SK-N-DZ (cell line): ENCODE measurements around the gene CAMK4.

Experiments
- DNase-seq: peaks from one replicate; pipeline ENCODE4 v3.0.0-alpha.2; 2015; ENCODE audit warnings: low spot score

CAMK4 gene

DNA sequence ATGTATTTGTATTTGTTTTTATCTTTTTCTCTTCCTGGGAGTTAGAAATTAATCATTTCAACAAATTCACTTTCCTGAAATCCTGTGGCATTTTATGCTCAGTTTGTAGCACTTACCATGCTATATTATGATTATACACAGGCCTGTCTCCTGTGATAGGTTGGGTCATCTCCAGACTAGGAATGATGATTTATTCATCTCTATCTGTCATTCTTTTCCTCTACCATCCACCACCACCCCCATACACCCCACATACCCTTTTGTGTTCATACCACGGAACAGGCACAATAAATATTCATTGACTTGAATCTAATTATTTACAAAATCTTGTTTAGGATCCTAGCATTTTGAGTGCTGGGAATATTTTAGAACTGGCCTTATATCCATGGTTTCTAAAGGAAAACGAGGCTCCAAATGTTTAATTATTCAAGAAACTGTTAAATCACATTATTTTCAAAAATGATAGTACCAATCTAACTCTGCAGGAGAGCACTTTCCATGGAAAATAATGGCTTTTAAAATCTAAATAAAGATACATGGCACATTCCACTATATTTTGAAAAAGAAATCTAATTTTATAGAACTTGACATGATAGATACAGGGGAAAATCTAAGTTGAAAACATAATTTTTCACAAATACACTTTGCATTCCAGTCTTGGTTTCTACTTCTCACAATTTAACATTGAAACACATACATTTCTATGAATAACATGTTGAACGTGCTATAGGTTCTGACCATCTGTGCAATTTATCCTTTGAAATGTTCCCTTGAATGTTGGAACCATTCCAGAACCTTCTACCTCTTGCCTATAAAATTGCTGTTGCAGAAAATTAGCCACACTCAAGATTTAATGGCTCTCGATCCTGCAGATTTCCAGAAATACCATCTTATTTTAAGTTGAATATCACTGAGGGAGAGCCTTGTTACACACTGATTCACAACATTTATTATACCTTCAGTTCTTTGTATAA lies 198.8 kb downstream of the CAMK4 start:
- DNase-seq, result no peak

DNA sequence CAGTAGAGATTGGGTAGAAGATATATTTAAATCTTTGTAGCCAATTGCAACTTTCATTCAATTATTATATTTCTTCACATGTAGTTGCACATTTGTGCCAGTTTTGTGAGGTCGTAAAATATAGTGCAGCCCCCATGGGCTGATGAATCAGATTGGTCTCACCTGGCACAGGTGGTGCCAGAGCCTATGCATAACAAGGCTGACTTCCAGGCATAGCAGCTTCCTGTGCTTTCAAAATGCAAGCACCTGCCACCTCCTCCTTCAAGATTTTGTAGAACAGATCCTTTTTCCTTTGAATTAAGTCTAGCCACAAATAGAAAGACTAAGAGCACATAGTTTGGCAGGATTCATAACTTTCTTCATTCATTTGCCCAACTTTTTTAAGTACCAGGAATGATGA lies 201.0 kb downstream of the CAMK4 start:
- DNase-seq, result no peak

DNA sequence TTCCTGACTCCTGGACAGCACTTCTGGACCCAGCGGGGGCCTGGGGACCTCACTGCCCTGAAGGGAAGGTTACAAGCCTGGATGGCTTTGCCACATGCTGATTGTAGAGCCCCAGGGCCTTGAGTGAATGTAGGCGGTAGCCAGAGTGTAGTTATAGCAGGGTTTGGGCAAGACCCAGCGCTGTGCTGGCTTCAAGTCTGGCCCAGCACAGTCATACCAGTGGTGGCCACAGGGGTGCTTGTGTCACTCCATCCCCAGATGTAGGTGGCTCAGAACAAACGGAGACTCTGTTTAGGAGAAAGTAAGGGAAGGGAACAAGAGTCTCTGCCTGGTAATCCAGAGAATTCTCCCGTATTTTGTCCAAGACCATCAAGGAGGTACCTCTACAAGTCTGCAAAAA lies 203.6 kb downstream of the CAMK4 start:
- no peak for DNase-seq

DNA sequence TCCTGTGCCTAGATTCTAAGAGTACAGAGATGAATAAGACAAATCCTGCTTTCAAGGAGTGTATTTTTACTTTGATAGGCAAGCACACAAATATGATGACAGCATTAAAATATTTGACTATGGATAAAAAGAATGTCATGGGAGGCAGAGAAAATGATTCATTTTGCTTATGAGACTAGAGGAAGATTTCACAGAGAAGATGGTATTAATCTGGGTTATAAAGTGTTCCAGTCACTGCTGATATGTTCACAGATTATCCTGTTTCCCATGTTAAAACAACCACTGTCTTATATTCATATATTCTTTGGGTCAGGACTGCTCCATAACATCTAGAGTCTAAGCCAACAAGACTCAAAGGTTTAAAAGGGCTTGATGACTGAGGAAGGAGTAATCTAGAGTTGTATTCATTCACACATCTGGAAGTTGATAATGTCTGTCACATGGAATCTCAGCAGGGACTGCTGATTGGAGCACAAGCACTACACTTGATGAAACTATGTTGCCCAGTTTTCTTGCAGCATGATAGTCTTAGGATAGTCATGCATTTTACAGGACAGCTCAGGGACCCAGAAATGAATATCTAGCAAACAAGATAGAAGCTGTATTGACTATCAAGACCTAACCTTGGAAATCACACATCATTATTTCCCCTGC lies 208.8 kb downstream of the CAMK4 start:
- DNase-seq, result no peak

DNA sequence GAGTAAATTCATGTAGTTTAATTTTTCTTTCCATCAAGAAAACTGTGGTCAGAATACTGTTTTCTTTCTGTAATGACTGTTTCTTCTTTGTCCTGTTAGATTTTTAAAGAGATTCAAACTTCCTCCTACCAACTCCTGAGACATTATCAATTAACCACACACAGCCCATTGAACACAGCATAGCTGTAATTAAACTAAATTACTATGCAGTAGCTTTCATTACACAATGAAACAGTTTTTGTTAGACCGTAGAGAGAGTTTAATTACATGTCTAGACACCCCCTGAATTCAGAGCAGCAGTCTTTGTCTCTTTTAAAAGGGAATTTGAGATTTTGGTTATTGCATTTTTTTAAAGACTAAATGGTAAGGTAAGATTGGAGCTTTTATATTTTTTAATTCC lies 210.6 kb downstream of the CAMK4 start:
- no peak for DNase-seq

DNA sequence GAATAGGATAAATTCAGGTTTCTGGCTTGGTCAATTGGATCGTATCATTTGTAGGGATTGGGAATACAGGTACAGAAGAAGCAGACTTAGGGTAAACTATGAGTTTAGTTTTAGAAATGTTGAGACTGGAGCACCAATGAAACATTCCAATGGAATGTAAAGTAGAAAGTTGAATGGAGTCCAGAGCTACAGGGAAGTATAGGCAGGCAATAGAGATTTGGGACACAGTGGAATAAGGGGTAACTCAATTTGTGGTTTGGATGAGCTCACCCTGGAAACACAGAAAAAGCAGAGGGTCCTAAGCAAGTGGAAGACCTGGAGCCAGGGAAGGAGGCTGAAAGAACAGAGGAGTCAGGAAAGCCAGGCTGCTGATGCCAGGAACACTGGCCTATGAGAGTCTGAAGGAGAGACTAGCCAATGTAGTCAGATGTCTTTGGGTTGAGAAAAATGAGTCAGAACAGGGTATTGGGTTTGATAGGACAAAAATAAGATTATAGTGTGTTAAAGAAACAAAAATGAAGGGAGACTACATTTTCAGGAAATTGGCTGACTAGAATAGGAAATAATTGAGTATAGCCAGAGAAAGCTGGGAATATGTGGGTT lies 215.4 kb downstream of the CAMK4 start:
- DNase-seq, result no peak

DNA sequence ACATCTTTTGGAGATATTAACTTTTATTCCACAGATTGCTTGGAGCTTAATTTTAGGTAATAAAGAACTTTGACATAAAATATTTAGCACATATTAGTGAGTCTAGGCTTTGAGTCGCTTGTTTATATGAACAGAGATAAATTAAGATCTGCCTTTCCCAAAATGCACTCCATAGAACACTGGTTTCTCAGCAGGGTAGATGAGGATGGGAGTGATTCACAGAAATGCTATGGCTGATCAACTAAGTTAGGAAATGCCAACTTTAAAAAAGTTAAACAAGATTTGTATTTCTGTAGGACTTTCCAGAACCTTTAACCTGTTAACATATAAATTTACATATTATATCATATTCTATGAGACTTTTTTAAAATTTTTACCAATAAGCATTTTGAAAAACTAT lies 222.9 kb downstream of the CAMK4 start:
- DNase-seq, result no peak

DNA sequence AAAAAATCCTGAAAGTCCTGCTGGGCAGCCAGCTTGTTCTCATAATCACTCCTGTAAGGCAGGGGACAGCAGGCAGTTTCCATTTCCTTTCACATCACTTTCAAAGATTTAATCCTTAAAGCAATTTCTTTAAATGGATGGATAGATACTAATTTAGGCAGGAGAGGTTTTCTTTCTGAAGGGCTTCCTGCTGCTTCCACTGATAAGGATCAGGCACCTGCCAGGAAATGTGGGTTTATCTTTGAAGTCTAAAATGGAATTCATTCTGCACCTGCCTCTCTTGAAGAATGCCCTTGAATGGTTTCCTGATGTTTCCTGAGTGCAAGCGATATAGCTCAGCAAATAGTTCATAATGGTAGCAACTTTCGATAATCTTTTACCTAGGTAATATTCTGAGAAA lies 223.6 kb downstream of the CAMK4 start:
- DNase-seq, result peak; percentile 86

DNA sequence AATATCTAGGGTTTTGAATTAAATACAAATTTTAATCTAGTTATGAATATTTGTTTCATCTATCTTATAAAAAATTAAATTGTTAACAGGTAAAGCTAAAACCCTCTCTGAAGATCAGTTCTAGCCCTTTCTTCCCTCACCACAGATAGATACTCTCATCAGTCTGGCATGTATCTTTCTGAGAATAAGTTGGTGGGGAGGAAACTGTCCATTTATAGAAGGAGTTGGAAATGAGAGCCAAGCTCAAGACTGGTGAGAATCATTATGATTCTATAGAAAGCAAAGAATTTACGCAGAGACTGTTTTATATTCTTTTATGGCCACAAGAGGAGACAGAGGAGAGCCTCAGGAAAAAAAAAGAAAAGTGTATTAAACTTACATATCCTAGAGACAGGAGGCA lies 229.1 kb downstream of the CAMK4 start:
- no peak for DNase-seq

DNA sequence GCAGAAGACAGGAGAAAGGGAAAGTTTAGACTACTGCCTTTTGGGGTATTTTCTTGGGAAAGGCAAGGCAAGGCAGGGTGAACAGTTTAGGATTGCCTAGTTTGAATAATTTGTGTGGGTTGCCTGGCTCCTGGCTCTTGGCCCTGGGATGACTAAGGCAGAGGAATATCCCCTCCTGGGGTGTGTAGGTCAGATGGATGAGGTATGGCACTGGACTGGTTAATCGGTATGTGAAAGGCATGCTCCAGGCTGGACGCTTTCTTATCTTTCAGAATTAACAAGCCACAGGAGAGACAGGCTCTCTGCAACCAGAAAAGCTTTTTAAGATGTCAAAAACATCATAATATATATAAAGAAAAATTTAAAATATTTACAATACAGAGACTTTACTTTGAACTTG lies 229.6 kb downstream of the CAMK4 start:
- peak; percentile 67 for DNase-seq

DNA sequence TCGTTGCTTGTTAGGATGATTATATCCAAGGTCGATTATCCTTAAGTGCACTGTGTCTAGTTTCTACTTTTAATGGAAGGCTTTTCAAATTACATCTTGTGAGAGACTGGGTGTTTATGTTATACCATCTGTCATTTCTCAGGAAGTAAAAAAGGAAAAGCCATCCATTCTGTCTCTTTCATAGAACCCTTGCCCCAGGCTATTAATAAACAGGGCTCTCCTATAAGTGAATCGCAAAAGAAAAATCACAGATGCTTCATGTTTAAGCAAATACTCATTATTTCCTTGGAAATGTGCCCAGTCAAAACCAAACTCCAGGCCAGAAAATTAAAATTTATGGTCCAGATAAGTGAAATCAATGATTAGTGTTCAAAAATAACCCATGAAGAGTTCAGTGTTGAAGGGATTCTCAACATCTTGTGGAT lies 230.0 kb downstream of the CAMK4 start:
- peak; percentile 78 for DNase-seq

DNA sequence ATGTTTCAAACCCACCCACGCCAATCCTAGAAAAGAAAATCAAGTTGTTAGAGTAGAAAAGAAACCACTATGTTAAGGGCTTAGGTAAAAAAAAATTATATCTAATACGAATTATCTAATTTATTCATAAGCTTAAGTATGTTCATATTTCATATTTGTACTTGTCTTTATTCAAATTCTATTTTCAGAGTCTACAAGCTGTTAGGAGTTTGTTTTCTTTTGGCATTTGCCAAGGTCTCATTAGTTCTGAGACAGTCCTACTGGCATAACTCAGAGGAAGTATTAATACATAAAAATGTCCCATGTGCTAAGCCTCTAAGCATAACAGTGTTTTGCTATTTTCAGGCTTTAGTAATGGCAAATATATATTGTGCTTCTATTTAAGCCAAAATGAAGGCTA lies 230.6 kb downstream of the CAMK4 start:
- no peak for DNase-seq

DNA sequence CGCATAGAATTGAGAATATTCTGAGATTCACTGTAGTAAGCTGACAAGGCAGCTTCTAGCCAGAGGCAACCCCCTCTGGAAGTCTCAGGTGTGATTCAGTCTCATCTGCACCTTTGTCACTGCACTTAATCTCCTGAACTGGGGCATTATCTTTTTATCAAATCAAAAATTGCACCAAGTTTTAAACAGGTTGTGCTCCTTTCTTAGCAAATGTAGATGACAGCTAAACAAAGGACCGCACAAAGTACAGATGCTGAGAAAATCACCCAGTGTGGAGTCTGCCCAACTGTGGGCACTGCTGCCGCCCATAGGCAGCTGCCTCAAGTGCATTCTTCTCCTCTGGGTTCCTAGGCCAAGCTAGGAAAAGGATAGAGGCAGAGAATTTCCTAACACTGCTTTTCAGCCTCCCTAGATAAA lies 237.1 kb downstream of the CAMK4 start:
- DNase-seq, result peak; percentile 74

DNA sequence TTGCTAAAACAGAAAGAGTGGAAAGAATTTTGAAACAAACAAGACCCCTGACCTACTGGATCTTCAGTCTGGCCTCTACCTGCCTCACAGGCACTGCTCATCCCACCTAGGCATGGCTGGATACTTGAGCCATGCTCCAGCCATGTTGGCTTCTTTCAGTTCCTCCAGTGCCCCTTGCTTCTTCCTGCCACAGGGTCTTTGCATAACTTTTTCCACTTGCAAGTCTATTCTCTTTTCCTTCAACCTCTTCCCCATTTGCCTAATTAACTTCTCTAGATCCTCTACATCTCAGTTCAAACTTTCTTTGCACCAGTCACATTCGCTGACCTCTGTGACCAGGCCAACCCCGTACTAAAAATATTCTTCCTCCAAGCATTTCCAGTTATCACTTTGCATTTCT lies 237.8 kb downstream of the CAMK4 start:
- DNase-seq, result no peak

DNA sequence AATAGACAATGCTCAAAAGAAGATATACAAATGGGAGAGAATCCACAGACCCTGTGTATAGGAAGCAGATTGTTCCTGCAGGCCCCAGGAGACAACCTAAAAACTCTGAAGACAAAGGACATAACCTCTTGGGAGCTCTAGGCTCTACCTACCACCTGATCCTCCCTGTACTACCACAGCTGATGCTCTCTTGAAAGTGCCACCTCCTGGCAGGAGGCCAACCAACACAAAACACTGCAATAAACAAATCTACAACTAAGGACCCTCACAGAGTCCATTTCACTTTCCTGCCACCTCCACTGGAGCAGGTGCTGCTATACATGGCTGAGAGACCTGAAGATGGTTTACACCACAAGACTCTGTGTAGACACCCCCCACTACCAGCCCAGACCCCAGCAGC lies 239.1 kb downstream of the CAMK4 start:
- DNase-seq, result no peak

DNA sequence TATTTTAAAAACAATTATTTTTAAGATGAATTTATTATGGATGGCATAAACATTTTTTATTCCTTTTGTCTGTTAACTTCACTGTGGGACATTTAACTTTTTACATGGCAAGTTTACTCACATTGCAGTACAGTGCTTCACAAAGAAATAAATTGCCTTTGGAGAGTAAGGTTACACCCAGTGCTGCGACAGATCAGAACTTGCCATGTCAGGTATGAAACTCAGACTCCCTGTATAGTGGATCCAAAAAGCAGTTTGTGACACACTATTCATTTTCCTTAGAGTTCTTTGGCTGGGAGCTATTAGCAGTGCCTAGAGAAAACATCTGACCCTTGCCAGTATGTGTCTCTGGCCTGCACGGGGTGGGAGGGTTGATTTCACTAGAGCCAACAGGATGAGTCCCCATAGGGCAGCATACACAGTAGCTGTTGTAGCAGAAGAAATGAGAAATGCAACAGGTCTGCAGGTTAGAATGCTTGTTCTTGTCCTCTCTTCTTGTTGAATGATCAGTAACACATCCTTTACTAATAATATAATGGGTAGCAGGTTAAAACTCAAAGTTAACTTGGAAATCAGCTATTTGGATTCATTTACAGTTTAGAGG lies 245.2 kb downstream of the CAMK4 start:
- no peak for DNase-seq

DNA sequence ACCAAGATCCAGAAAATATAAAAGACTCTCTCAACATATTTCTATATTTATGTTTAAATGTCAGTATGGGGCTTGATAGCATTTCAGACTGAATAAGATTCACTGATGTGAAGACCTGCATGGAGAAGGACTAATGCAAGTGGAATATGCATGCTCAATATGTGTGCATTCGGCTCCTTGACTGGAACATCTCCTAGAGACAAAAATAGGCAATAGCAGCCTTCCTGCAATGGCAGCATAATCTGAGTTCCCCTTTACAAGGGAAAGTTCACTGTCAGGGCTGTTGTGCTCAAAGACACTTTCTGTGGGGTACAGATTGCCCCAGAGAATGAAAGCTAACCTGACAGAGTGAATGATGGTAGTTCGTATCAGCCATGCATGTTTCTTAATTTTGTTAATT lies 245.7 kb downstream of the CAMK4 start:
- DNase-seq, result no peak

DNA sequence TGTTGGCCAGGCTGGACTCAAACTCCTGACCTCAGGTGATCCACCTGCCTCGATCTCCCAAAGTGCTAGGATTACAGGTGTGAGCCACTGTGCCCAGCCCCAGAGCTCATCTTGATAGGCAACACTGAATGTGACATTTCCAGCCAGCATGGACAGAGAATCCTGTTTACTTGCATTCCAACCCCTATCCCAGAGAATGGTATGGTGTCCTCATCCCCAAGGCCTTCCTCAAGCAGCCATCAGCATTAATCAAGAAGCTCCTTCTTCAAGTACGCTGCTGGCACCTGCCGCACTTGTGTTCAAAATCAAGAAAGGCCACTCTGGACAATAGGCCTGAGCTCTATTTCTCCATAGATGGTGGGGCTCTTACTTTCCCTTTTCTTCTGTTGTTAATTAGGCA lies 247.9 kb downstream of the CAMK4 start:
- no peak for DNase-seq

DNA sequence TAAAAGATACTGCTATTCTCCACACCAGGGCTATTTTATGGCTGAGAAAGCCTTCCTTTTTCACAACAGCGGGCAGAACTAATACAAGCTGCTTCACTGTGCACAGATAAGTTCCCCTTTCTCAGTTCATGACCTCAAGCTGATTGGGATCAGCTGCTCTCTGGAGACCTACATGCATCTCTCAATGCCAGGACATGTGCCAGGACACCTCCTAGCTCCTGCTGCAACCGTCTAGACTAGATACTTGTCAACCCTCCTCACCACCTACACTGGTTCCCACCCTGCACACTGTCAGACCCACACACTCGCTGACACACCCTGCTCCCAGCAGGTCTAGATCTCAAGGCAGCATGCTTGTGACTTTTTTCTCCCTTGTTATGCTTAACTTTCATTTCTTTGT lies 248.4 kb downstream of the CAMK4 start:
- DNase-seq, result peak; percentile 66

DNA sequence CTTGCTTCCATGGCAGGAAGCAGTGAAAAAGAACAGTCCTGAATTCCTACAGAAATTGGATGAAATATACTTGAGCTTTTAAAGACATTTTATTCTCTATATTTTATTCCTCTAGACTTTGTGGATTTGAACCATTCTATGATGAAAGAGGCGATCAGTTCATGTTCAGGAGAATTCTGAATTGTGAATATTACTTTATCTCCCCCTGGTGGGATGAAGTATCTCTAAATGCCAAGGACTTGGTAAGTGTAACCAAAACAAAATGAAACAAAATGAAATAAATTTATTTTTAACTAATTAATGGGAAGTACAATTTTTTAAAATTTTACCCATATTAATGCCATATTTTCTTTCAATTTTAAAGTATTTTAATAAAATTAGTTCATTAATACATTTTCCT lies 254.1 kb downstream of the CAMK4 start:
- DNase-seq, result no peak

DNA sequence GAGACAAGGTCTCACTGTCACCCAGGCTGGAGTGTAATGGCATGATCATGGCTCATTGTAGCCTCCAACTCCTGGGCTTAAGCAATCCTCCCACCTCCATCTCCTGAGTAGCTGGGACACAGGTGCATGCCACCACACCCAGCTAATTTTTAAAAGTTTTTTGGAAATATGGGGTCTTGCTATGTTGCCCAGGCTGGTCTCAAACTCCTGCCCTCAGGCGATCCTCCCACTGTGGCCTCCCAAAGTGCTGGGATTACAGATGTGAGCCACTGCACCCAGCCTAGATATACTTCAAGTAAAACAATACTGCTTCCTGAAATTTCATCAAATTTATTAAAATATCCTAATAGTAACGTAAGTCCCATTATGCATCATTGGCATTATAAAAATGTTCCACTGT lies 254.7 kb downstream of the CAMK4 start:
- DNase-seq, result no peak

DNA sequence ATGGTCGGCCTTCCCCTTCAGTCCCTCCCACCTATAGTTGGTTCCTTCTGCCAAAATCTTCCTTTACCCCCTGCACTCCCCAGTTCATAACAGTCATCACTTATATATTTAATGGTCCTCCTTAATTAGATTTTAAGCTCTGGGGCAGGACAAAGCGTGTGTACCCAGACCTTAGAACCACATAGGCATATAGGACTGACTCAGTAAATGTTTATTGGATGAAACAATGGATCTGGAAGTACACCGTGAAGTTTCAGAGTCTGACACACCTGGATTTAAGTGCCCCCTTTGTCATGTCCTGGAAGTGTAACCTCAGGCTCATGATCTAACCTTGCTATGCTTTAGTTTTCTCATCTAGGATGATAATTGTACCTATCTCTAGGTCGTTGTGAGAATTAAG lies 256.2 kb downstream of the CAMK4 start:
- no peak for DNase-seq
